Femur (tissue), 1 donor: ENCODE results near the gene BCS1L.

Experiments
- DNase-seq: peaks from one replicate; pipeline ENCODE4 v3.0.0-alpha.2; 2017

BCS1L gene

DNA sequence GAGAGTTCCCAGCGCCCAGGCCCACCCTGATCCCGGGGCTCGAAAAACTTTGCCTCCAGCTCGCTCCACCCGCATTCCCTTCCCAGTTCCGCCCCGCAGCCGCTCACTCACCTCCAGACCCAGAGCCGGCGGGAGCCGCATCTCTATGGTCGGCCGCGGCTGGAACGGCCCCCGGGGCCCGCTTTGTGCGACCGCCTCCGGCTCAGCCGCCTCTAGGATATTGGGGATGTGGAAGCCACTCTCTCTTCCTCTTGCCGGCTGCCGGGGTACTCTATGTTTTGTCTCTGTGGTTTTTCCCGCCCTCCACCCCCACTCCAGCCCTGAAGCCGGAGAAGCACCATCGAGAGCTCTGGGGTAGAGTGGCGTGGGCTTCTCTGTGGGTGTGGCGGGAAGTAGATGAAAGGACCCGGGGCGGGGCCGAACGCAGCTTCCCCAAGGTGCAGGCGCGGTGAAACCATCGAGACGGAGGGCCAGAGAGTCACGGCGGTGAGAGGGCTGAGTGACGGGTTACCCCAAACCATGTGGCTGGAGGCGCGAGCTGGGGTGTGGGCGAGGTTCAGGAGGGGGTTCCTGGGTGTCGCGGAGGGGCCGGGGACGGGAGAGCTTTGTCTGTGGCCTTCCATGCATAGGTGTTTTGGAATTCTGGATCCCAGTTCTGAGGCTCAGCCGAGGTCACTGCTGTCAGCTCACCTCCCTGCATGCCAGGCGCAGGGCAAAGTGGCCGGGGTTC, at the start of gene BCS1L, which contains the start of gene ZNF142:
BCS1L (plus strand) TSS at position 426 of the 730 bp plus-strand sequence. CDS start 1,305 bp downstream, outside the sequence.
ZNF142 (minus strand) TSS at position 366 of the 730 bp plus-strand sequence. CDS start 3,194 bp downstream, outside the sequence.
- peak; percentile 93 for DNase-seq

- DNase-seq, result no peak
These were observed 43.6 kb upstream of the BCS1L start for GRCh38 chr2:218615868-218616315.

GRCh38 chr2:218618102-218618860, 41.2 kb upstream of the BCS1L start:
- no peak for DNase-seq

GRCh38 chr2:218621007-218621406, 38.5 kb upstream of the BCS1L start:
- DNase-seq, result no peak

DNA sequence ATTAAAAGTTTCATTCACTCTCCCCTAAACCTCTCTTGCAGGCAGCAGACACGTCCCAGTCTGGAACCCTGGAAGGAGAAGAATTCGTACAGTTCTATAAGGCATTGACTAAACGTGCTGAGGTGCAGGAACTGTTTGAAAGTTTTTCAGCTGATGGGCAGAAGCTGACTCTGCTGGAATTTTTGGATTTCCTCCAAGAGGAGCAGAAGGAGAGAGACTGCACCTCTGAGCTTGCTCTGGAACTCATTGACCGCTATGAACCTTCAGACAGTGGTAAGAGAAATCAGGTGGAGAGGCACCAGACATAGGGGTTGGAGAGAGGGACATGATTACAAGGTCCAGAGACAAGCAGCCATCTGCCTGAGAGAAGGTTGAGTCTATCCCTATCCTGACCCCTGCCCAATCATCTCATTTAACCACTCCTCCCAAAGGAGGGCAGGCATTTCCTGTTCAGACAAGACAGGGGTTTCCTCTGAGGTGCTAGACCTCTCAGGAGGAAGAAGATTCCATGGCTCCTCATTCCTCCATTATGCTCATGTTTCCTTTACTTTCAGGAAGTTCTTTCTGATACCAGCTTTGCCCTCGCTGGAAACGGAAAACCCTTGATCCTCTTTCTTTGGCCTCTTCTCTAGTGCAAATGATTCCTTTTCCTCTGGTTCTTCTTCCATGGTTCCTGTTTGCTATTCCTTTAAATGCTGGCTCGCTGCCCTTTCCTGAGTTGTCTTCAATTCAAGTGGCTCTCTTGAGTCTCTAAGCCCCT, 36.7 kb upstream of the BCS1L start:
- no peak for DNase-seq

DNA sequence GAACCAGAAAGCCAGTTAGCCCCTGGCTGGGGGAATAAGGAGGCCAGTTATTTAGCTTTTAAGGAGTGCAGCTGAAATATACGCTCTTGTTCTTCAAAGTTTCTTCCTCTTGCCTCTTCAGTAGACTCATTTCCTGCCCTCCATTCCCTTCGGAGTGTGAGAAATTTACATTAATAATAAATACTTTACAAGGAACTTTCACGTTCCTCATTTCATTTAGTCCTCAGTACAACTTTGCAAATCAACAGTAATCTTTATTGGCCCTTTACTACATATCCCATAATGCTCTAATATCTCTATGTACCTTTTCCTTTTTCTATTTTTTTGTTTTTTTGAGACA, 36.1 kb upstream of the BCS1L start:
- DNase-seq, result no peak

DNA sequence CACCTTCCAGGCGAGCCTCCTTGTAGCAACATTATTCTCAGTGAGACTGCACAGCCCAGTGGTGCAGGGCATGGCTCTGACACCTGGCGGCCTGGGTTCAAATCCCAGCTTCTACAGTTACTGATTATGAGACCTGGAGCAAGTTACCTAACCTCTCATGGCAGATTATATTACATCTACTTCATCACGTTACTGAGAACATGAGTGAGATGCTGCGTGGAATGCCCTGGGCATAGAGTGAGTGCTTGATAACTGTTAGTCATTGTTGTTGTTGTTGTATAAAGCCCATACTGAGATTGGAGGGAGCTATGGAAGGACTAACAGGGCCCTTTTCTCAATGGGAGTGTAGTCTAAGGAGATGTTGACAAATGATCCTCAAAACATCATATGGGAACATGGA, 33.1 kb upstream of the BCS1L start:
- DNase-seq, result no peak

DNA sequence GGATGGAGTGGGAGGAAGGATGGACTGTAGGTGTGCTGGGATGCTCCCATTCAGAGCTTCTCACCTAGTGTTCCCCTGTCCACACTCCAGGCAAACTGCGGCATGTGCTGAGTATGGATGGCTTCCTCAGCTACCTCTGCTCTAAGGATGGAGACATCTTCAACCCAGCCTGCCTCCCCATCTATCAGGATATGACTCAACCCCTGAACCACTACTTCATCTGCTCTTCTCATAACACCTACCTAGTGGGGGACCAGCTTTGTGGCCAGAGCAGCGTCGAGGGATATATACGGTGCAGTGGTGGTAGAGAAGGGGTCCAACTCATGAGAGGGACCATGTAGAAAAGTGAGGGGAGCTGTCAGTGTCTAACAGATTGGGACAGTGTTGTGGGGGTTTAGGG, 31.5 kb upstream of the BCS1L start:
- no peak for DNase-seq

DNA sequence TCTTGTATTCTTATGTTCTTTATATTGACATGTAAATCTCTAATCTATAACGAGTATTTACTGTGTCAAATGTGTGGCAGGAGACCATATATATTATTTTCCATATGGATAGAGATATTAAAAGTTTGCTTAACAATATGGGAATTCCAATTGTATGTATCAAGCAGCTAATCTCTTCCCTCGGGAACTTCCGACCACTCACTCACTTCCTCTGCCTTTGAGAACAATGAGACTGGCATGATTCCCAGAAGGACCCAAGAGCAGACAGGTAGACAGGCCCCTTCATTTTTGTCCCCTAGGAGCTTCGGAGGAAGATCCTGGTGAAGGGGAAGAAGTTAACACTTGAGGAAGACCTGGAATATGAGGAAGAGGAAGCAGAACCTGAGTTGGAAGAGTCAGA, 27.6 kb upstream of the BCS1L start:
- DNase-seq, result no peak

- no peak for DNase-seq
These were observed 23.8 kb upstream of the BCS1L start for GRCh38 chr2:218635719-218636118.

- no peak for DNase-seq
These were observed 21.1 kb upstream of the BCS1L start for GRCh38 chr2:218638372-218638771.

- no peak for DNase-seq
These were observed 17.3 kb upstream of the BCS1L start for GRCh38 chr2:218642121-218642656.

DNA sequence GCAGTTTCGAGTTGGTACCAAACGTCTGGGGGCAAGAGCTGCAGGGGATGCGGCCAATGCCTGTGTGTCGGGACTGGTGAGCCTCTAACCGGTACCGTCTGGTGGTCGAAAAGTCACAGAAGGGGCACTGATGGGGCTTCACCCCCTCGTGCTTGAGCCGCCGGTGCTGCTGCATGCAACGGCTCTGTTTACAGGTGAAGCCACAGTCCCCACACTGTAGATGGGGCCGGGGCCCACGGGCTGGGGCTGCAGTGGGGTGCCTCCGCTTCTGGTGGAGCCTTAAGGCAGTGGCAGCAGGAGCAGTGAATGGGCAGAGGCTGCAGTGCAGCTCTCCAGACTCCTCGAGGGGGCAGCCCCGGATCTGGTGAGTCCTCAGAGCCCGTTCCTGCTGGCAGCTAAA, 16.7 kb upstream of the BCS1L start:
- no peak for DNase-seq

- no peak for DNase-seq
These were observed 15.7 kb upstream of the BCS1L start for GRCh38 chr2:218643751-218644310.

DNA sequence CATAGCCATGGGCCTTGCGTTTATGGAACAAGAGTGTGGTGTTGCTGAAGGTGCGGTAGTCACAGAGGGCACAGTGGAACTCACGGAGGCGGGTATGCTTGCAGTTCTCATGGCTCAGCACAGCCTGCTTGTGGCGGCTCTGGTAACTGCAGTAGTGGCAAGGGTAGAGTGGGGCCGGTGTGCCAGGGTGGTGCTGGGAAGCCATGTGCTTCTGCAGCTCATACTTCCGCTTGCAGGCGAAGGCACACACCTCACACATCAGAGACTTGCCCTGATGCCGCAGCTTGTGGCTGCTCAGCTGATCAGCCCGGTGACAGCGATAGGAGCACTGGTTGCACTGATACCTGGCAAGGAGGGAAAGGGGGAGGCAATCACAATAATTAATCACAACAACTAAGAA, 14.8 kb upstream of the BCS1L start:
- DNase-seq, result no peak

DNA sequence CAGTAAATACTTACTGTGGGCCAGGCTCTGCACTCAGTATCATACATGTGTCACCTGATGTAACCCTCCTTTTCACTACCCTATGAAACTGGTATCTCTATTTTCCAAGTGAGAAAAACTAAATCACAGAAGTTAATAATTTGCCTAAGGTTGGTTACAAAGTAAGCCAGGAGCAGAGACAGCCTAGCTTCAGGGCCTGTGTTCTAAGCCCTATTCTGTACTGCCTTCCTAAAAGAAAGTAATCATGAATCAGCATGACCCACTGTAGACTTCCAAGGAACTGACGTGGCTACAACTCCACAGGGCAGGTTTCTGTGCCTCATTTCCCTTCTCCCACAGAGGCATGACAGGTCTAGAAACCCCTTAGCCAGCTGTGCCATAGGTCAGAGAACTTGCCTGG, 14.4 kb upstream of the BCS1L start:
- DNase-seq, result no peak

- DNase-seq, result peak; percentile 57
These were observed 11.2 kb upstream of the BCS1L start for GRCh38 chr2:218648088-218648786.

DNA sequence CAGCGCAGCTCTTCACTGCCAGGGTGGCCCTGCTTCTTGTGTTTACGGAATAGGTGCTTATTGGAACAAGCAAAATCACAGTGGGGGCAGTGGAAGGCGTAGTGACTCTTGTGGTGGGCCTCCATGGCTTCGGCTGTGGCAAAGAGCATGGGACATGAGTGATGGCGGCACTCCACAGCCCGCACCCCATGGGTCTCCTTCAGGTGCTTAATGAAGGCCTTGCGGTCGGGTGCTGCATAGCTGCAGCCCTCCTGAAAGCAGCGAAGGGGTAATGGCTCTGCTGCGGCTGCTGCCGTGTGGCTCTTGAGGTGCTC, 10.7 kb upstream of the BCS1L start:
- no peak for DNase-seq

GRCh38 chr2:218655751-218656150, 3.7 kb upstream of the BCS1L start:
- DNase-seq, result no peak

GRCh38 chr2:218658671-218659257, 719 bp upstream of the BCS1L start:
- DNase-seq, result no peak

DNA sequence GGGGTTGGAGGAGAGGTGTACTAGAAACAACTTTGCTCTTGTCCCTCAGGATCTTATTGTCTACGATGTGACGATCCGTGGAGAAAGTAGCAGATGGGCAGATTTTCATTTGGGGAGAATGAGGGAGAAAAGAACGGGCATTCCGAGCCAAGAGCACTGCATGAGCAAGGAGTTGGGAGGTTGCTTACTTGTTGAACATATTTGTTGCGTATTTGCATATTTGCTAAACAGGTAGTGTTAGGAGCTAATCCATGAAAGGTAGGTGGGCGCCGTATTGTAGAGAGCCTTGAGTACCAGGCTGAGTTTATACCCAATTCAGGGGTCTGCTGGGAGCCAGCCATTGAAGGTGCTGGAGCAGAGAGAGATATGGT, 490 bp downstream of the BCS1L start:
- DNase-seq, result no peak

GRCh38 chr2:218662377-218662776, 2.9 kb downstream of the BCS1L start:
- no peak for DNase-seq
